Ovary (tissue), 3 donors: ENCODE measurements around the gene FMNL2.

Source experiments
- CTCF ChIP-seq, 3 donors: fragments of 450-650 bp in 2 of 3; fragments of 200-600 bp in 1 of 3; IDR thresholded peaks; one replicate each; pipeline versions ENCODE4 v1.5.1 to v1.8.0; 2016 to 2022; ENCODE audit warnings: antibody characterized with exemption in 3 of 3, mild to moderate bottlenecking in 1 of 3
- EP300 ChIP-seq: sonication (generic); formaldehyde crosslinking; IDR thresholded peaks from one replicate; pipeline ENCODE4 v1.6.1; 2017; ENCODE audit warnings: antibody characterized with exemption
- POLR2A ChIP-seq: fragments of 450-650 bp; IDR thresholded peaks from one replicate; pipeline ENCODE4 v1.6.1; 2017; ENCODE audit warnings: antibody characterized with exemption, mild to moderate bottlenecking, moderate library complexity
- donor health status: DM: no; HTN: no; CAD: no.

- TF ChIP-seq CTCF (IDR thresholded peaks at IDR 0.05), result no peak
- no peak for TF ChIP-seq EP300
- no peak for TF ChIP-seq POLR2A
Observed at GRCh38 chr2:152468899-152469692, 134.1 kb downstream of the FMNL2 start.
